Inflammatory macrophage treated with lipopolysaccharide for 1 hour (primary cell): ENCODE measurements around the gene SLC16A3.

Experiments
- DNase-seq, 2 donors: peaks; one replicate each; pipeline ENCODE4 v3.0.0-alpha.2; 2020 to 2022

SLC16A3 gene

GRCh38 chr17:82287868-82288801, 59.3 kb downstream of the SLC16A3 start:
- DNase-seq = peak in 1 of 2 donors; percentile 35
